ENCODE data around the gene DDX28. TPM values are rescaled to one million over a fixed set of nuclear protein-coding genes. Genes with fewer than 3 reads are reported as not detected.

DDX28 gene
- total RNA-seq, 1 experiment from 2014 or later, result 16.0 TPM

- no TSS peak for BruUV-seq (replicated peaks)
- Histone ChIP-seq H3K9me3 (ENCODE audit: low read depth, low read length, poor library complexity, severe bottlenecking) (no peaks in the 10 kb centered on the region), H3K27me3 (replicated peaks; ENCODE audit: insufficient read depth, low read depth, low read length, poor library complexity) (no peaks in the 10 kb centered on the region), H3K4me3 (ENCODE audit: low read depth, low read length, poor library complexity, severe bottlenecking) (no peak overlapping the region), H3K27ac (ENCODE audit: low read depth, low read length, poor library complexity, severe bottlenecking) (no peak overlapping the region), H3K36me3 (ENCODE audit: insufficient read depth, low read length, poor library complexity, severe bottlenecking) (no peaks in the 10 kb centered on the region), H3K4me1 (ENCODE audit: insufficient read depth, low read length, poor library complexity, severe bottlenecking) (peaks cover 5% of the 10 kb centered on the region)
- intact Hi-C loops (cut with micrococcal nuclease; ENCODE audit: unreplicated experiment), result no loop called here
- no peak for TF ChIP-seq EZH2 (IDR thresholded peaks at IDR 0.05; ENCODE audit: borderline replicate concordance, low read depth, low read length, poor library complexity, severe bottlenecking)
- CTCF ChIA-PET, result no interaction called here
- DNase-seq (ENCODE audit: low spot score), result no peak
- POLR2A ChIA-PET (ENCODE audit: low non-redundant PET), result no interaction called here
Measured at GRCh38 chr16:67989322-67990017, 33.6 kb downstream of the DDX28 start.

GRCh38 chr16:67988675-67989074, 34.4 kb downstream of the DDX28 start:
- Histone ChIP-seq H3K4me1 (ENCODE audit: insufficient read depth, low read length, poor library complexity, severe bottlenecking) (peaks cover 4% of the 10 kb centered on the region), H3K27ac (ENCODE audit: low read depth, low read length, poor library complexity, severe bottlenecking) (no peak overlapping the region), H3K9me3 (ENCODE audit: low read depth, low read length, poor library complexity, severe bottlenecking) (no peaks in the 10 kb centered on the region), H3K36me3 (ENCODE audit: insufficient read depth, low read length, poor library complexity, severe bottlenecking) (no peaks in the 10 kb centered on the region), H3K27me3 (replicated peaks; ENCODE audit: insufficient read depth, low read depth, low read length, poor library complexity) (no peaks in the 10 kb centered on the region), H3K4me3 (ENCODE audit: low read depth, low read length, poor library complexity, severe bottlenecking) (no peak overlapping the region)
- intact Hi-C loops (cut with micrococcal nuclease; ENCODE audit: unreplicated experiment), result no loop called here
- no peak for TF ChIP-seq EZH2 (IDR thresholded peaks at IDR 0.05; ENCODE audit: borderline replicate concordance, low read depth, low read length, poor library complexity, severe bottlenecking)
- TF ChIP-seq CTCF (conservative IDR thresholded peaks at IDR 0.05; ENCODE audit: low read depth, low read length), result no peak
- CTCF ChIA-PET, result no interaction called here
- BruUV-seq (replicated peaks), result no TSS peak
- DNase-seq (ENCODE audit: low spot score), result no peak
- POLR2A ChIA-PET (ENCODE audit: low non-redundant PET), result no interaction called here

- no peaks in the 10 kb centered on the region for H3K4me1 ChIP-seq (ENCODE audit: insufficient read depth, low read length, poor library complexity, severe bottlenecking)
- no peak for DNase-seq (ENCODE audit: low spot score)
- H3K27ac ChIP-seq (ENCODE audit: low read depth, low read length, poor library complexity, severe bottlenecking), result no peak overlapping the region
- no peaks in the 10 kb centered on the region for H3K9me3 ChIP-seq (ENCODE audit: low read depth, low read length, poor library complexity, severe bottlenecking)
- intact Hi-C loops (cut with micrococcal nuclease; ENCODE audit: unreplicated experiment), result no loop called here
- ChIA-PET POLR2A (ENCODE audit: low non-redundant PET) (no interaction called here), CTCF (no interaction called here)
- H3K36me3 ChIP-seq (ENCODE audit: insufficient read depth, low read length, poor library complexity, severe bottlenecking), result no peaks in the 10 kb centered on the region
- BruUV-seq (replicated peaks), result no TSS peak
- no peak overlapping the region for H3K4me3 ChIP-seq (ENCODE audit: low read depth, low read length, poor library complexity, severe bottlenecking)
- TF ChIP-seq CTCF (conservative IDR thresholded peaks at IDR 0.05; ENCODE audit: low read depth, low read length), result no peak
- TF ChIP-seq EZH2 (IDR thresholded peaks at IDR 0.05; ENCODE audit: borderline replicate concordance, low read depth, low read length, poor library complexity, severe bottlenecking), result no peak
- H3K27me3 ChIP-seq (replicated peaks; ENCODE audit: insufficient read depth, low read depth, low read length, poor library complexity), result no peaks in the 10 kb centered on the region
Measured at GRCh38 chr16:67987460-67988160, 35.4 kb downstream of the DDX28 start.
